ENCODE measurements around the gene PRR5L. TPM values are rescaled to one million over a fixed set of nuclear protein-coding genes. Genes with fewer than 3 reads are reported as not detected.
"Not testable (repeated sequence)": the region's sequence is repeated elsewhere in the genome, so short reads cannot be mapped to it uniquely, and the experiment has no call there.

Gene PRR5L
- total RNA-seq, 2 donors from 2014 or later: 3.2 to 11.8 TPM

DNA sequence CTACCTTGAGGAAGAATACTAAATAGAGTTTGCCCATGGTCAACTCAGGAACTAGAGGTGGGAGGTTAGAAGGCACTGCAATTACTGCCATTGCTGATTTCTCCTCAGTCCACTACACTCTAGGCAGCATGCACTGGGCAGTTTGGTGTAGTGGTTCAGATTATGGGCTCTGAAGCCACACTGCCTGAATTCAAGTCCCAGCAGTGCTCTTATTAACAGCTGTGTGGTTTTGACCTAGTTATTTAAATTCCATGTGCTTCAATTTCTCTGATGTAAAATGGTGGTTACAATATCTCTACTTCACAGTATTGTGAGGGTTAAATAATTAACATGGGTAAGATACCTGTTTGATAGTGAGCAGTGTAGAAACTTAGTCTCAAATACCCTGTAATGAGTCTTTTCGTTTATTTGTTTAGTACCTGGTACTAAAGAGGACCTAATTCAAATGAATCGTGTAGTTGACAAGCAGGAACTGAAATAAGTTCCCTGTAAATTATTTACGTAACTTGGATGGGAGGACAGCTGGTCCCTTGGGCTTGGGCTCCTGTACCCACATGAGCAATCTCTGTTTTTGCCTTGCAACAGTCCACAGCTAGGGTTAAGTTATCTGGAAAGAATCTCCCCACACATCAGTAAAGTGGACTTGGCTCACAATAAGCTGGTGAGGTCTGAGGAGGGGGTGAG is 17.8 kb downstream of the PRR5L start:
- H3K27ac ChIP-seq: no peak overlapping the region
- ATAC-seq (ENCODE audit: insufficient number of reproducible peaks, low FRiP score, low read depth): no peak
- no peaks in the 10 kb centered on the region for H3K36me3 ChIP-seq
- no peaks in the 10 kb centered on the region for H3K9me3 ChIP-seq
- TF ChIP-seq, protein P1, sequence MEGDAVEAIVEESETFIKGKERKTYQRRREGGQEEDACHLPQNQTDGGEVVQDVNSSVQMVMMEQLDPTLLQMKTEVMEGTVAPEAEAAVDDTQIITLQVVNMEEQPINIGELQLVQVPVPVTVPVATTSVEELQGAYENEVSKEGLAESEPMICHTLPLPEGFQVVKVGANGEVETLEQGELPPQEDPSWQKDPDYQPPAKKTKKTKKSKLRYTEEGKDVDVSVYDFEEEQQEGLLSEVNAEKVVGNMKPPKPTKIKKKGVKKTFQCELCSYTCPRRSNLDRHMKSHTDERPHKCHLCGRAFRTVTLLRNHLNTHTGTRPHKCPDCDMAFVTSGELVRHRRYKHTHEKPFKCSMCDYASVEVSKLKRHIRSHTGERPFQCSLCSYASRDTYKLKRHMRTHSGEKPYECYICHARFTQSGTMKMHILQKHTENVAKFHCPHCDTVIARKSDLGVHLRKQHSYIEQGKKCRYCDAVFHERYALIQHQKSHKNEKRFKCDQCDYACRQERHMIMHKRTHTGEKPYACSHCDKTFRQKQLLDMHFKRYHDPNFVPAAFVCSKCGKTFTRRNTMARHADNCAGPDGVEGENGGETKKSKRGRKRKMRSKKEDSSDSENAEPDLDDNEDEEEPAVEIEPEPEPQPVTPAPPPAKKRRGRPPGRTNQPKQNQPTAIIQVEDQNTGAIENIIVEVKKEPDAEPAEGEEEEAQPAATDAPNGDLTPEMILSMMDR (IDR thresholded peaks at IDR 0.05): no peak
- no peak for DNase-seq (ENCODE audit: low spot score)
- H3K4me1 ChIP-seq (ENCODE audit: control insufficient read depth in 1 of 2, low read depth in 2 of 2): no peaks in the 10 kb centered on the region
- no peak overlapping the region for H3K4me3 ChIP-seq
- no peaks in the 10 kb centered on the region for H3K27me3 ChIP-seq (replicated peaks; ENCODE audit: insufficient read depth)

DNA sequence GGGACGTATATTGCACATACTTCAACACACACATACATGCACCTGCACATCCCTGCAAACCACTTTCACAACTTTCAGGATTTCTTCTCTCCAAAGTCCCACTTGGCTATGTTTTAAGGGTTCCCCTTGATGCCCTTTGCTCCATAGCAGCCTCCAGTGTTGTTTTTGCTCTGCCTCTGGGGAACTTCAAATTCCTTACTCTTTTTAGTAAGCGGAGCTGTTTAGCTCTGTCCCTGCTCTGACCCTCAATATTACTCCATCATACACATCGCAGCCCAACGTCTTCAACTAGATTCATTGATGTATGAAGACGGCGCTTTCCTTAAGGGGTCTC is 18.3 kb downstream of the PRR5L start:
- Histone ChIP-seq H3K9me3 (no peaks in the 10 kb centered on the region), H3K4me3 (no peak overlapping the region), H3K27ac (no peak overlapping the region), H3K27me3 (replicated peaks; ENCODE audit: insufficient read depth) (no peaks in the 10 kb centered on the region), H3K36me3 (no peaks in the 10 kb centered on the region), H3K4me1 (ENCODE audit: control insufficient read depth in 1 of 2, low read depth in 2 of 2) (no peaks in the 10 kb centered on the region)
- TF ChIP-seq, protein P1 (IDR thresholded peaks at IDR 0.05): no peak
- ATAC-seq (ENCODE audit: insufficient number of reproducible peaks, low FRiP score, low read depth) (no peak), DNase-seq (ENCODE audit: low spot score) (no peak)

DNA sequence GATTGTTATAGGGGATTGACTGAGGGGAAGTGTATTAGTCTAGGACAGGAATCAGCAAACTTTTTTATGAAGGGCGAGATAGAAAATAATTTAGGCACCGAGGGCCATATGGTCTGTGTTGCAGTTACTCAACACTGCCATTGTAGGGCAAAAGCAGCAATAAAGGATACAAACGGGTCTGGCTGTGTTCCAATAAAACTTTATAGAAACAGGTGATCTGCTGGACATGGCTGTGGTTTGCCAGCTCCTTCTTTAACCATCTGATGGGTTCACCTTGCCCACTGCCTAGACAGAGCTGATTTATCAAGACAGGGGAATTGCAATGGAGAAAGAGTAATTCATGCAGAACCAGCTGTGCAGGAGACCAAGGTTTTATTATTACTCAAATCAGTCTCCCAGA is 20.0 kb downstream of the PRR5L start:
- no peak for ATAC-seq (ENCODE audit: insufficient number of reproducible peaks, low FRiP score, low read depth)
- TF ChIP-seq, protein P1 (IDR thresholded peaks at IDR 0.05): no peak
- H3K36me3 ChIP-seq: no peaks in the 10 kb centered on the region
- H3K9me3 ChIP-seq: no peaks in the 10 kb centered on the region
- DNase-seq (ENCODE audit: low spot score): no peak
- H3K27me3 ChIP-seq (replicated peaks; ENCODE audit: insufficient read depth): no peaks in the 10 kb centered on the region
- no peak overlapping the region for H3K4me3 ChIP-seq
- no peaks in the 10 kb centered on the region for H3K4me1 ChIP-seq (ENCODE audit: control insufficient read depth in 1 of 2, low read depth in 2 of 2)
- no peak overlapping the region for H3K27ac ChIP-seq

- H3K27ac ChIP-seq: no peak overlapping the region
Measured at GRCh38 chr11:36317992-36318391, 21.9 kb downstream of the PRR5L start.

GRCh38 chr11:36324956-36325355 is 28.9 kb downstream of the PRR5L start:
- H3K9me3 ChIP-seq; ATAC-seq (ENCODE audit: insufficient number of reproducible peaks, low FRiP score, low read depth); H3K27ac ChIP-seq; DNase-seq (ENCODE audit: low spot score); H3K27me3 ChIP-seq (replicated peaks; ENCODE audit: insufficient read depth); H3K4me1 ChIP-seq (ENCODE audit: control insufficient read depth in 1 of 2, low read depth in 2 of 2); H3K4me3 ChIP-seq; H3K36me3 ChIP-seq: not testable (repeated sequence)

More at GRCh38 chr11:36317992-36318391, 21.9 kb downstream of the PRR5L start:
- H3K4me1 ChIP-seq (ENCODE audit: control insufficient read depth in 1 of 2, low read depth in 2 of 2): no peaks in the 10 kb centered on the region
- no peaks in the 10 kb centered on the region for H3K9me3 ChIP-seq
- no peak for DNase-seq (ENCODE audit: low spot score)
- H3K36me3 ChIP-seq: no peaks in the 10 kb centered on the region
- H3K27me3 ChIP-seq (replicated peaks; ENCODE audit: insufficient read depth): no peaks in the 10 kb centered on the region
- ATAC-seq (ENCODE audit: insufficient number of reproducible peaks, low FRiP score, low read depth): no peak
- H3K4me3 ChIP-seq: no peak overlapping the region
- TF ChIP-seq, protein P1 (IDR thresholded peaks at IDR 0.05): no peak

GRCh38 chr11:36325403-36325802 is 29.3 kb downstream of the PRR5L start:
- not testable (repeated sequence) for H3K9me3 ChIP-seq; H3K27ac ChIP-seq; H3K36me3 ChIP-seq; H3K4me3 ChIP-seq; DNase-seq (ENCODE audit: low spot score); H3K27me3 ChIP-seq (replicated peaks; ENCODE audit: insufficient read depth); H3K4me1 ChIP-seq (ENCODE audit: control insufficient read depth in 1 of 2, low read depth in 2 of 2); ATAC-seq (ENCODE audit: insufficient number of reproducible peaks, low FRiP score, low read depth)

Data from thoracic aorta (tissue), 2 donors.